Caco-2 (cell line): Measurements from ENCODE around the gene SLC66A3. TPM values are rescaled to one million over a fixed set of nuclear protein-coding genes. Genes with fewer than 3 reads are reported as not detected.

Experiments used
- BruUV-seq: library from RNA; stranded (reverse); fragments of 400-500 nt; replicated peaks from 2 replicates; lab custom pipeline; 2021; lab: Mats Ljungman, UMichigan
- CTCF ChIA-PET: fragments of 300-600 bp; sonication (Branson Sonifier 250); formaldehyde crosslinking; loops from one replicate; lab custom pipeline; 2022; ENCODE audit warnings: antibody characterized with exemption; lab: Charles Lee
- POLR2A ChIA-PET: fragments of 300-600 bp; sonication (Branson Sonifier 250); formaldehyde crosslinking; loops from one replicate; lab custom pipeline; 2022; ENCODE audit warnings: antibody characterized with exemption; lab: Charles Lee
- DNase-seq, 2 experiments: peaks; one replicate each; pipeline versions ENCODE4 v3.0.0 to v3.0.0-alpha.2; 2020 to 2022
- H3K27me3 ChIP-seq: replicated peaks from 2 replicates; pipeline ENCODE4 v1.6.0; 2011; ENCODE audit warnings: low read length; ENCODE audit not compliant: control insufficient read depth, insufficient read depth
- H3K36me3 ChIP-seq: 2 replicates; pipeline ENCODE4 v1.5.1; 2011; ENCODE audit warnings: low read length; ENCODE audit not compliant: control insufficient read depth, insufficient read depth
- H3K4me1 ChIP-seq: fragments of 250-450 bp; sonication (Bioruptor Pico); 2 replicates; pipeline ENCODE4 v1.5.1; 2020; ENCODE audit warnings: mild to moderate bottlenecking
- H3K4me3 ChIP-seq: 2 replicates; pipeline ENCODE4 v1.5.1; 2011; ENCODE audit warnings: low read depth, mild to moderate bottlenecking, control low read depth, low read length
- H3K9me3 ChIP-seq: fragments of 250-450 bp; sonication (Bioruptor Pico); 2 replicates; pipeline ENCODE4 v1.5.1; 2020; ENCODE audit warnings: mild to moderate bottlenecking, moderate library complexity
- H3K27ac Mint-ChIP-seq: one replicate; pipeline ENCODE4 v1.8.0; 2022; ENCODE audit warnings: mixed read lengths; ENCODE audit not compliant: unreplicated experiment
- H3K27me3 Mint-ChIP-seq: one replicate; pipeline ENCODE4 v1.8.0; 2022; ENCODE audit warnings: mixed read lengths; ENCODE audit not compliant: insufficient read depth, unreplicated experiment
- H3K36me3 Mint-ChIP-seq: one replicate; pipeline ENCODE4 v1.8.0; 2022; ENCODE audit warnings: mild to moderate bottlenecking, mixed read lengths; ENCODE audit not compliant: insufficient read depth, unreplicated experiment
- H3K4me1 Mint-ChIP-seq: one replicate; pipeline ENCODE4 v1.8.0; 2022; ENCODE audit warnings: low read depth, mixed read lengths; ENCODE audit not compliant: unreplicated experiment
- H3K4me3 Mint-ChIP-seq: one replicate; pipeline ENCODE4 v1.8.0; 2022; ENCODE audit warnings: mild to moderate bottlenecking, moderate library complexity, mixed read lengths; ENCODE audit not compliant: unreplicated experiment
- H3K9me3 Mint-ChIP-seq: one replicate; pipeline ENCODE4 v1.8.0; 2022; ENCODE audit warnings: mixed read lengths; ENCODE audit not compliant: unreplicated experiment
- intact Hi-C: fragments of 100-400 bp; cut with micrococcal nuclease; formaldehyde crosslinking; loops from one replicate; pipeline ENCODE4 v1.10.0; 2022; ENCODE audit not compliant: unreplicated experiment
- total RNA-seq: library from RNA; stranded (reverse); gene quantifications from 2 replicates; pipeline ENCODE4 v1.2.3, GENCODE V29; 2022
- TF ChIP-seq, protein P1 (sequence below), 2 experiments: fragments of 200-600 bp in 1 of 2; IDR thresholded peaks; 1 replicate in 1 of 2; 2 replicates in 1 of 2; pipeline versions ENCODE4 v1.5.1 to v1.8.0; 2011 to 2022; ENCODE audit warnings: antibody characterized with exemption in 1 of 2, control low read depth in 1 of 2, inconsistent platforms in 1 of 2, low read depth in 1 of 2, low read length in 1 of 2, mild to moderate bottlenecking in 1 of 2, moderate library complexity in 1 of 2; ENCODE audit not compliant: insufficient read depth in 1 of 2, severe bottlenecking in 1 of 2, unreplicated experiment in 1 of 2

SLC66A3 gene
- total RNA-seq, 1 experiment from 2014 or later, result 12.1 TPM

DNA sequence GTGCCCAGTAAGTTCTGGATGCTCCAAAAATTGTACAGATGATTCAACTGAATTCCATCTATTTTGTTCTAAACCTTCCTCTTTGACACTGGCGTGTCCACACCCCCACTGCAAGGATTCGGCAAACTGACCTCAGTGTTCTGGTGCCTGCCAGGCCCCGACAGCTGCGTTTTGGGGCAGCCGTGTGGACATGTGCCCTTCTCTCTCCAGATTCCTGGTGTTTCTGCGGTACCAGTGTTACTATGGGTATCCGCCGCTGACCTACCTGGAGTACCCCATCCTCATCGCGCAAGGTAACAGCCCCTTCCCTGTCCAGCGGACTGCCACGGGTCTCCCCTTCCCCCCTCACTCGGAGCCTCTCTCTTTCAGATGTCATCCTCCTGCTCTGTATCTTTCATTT is 5.0 kb downstream of the SLC66A3 start:
- H3K9me3 Mint-ChIP-seq, result no peaks in the 10 kb centered on the region
- H3K4me1 ChIP-seq, result peaks cover 6% of the 10 kb centered on the region; the same call in 1 of the 2 replicates
- H3K9me3 ChIP-seq, result no peaks in the 10 kb centered on the region
- no peaks in the 10 kb centered on the region for H3K27me3 ChIP-seq
- no peaks in the 10 kb centered on the region for H3K27me3 Mint-ChIP-seq
- intact Hi-C loops, result no loop called here
- no peaks in the 10 kb centered on the region for H3K36me3 Mint-ChIP-seq
- H3K4me3 ChIP-seq, result no peak overlapping the region
- ChIA-PET CTCF (no interaction called here), POLR2A (no interaction called here)
- TF ChIP-seq, protein P1, sequence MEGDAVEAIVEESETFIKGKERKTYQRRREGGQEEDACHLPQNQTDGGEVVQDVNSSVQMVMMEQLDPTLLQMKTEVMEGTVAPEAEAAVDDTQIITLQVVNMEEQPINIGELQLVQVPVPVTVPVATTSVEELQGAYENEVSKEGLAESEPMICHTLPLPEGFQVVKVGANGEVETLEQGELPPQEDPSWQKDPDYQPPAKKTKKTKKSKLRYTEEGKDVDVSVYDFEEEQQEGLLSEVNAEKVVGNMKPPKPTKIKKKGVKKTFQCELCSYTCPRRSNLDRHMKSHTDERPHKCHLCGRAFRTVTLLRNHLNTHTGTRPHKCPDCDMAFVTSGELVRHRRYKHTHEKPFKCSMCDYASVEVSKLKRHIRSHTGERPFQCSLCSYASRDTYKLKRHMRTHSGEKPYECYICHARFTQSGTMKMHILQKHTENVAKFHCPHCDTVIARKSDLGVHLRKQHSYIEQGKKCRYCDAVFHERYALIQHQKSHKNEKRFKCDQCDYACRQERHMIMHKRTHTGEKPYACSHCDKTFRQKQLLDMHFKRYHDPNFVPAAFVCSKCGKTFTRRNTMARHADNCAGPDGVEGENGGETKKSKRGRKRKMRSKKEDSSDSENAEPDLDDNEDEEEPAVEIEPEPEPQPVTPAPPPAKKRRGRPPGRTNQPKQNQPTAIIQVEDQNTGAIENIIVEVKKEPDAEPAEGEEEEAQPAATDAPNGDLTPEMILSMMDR (IDR thresholded peaks at IDR 0.05; ENCODE audit: insufficient read depth in 1 of 2, low read depth in 1 of 2, low read length in 1 of 2, severe bottlenecking in 1 of 2, unreplicated experiment in 1 of 2), result no peak
- H3K27ac Mint-ChIP-seq, result no peak overlapping the region
- H3K4me3 Mint-ChIP-seq, result no peak overlapping the region
- H3K36me3 ChIP-seq, result no peaks in the 10 kb centered on the region
- H3K4me1 Mint-ChIP-seq, result no peaks in the 10 kb centered on the region
- BruUV-seq, result no TSS peak
- no peak for DNase-seq

GRCh38 chr2:11160731-11161455 is 5.6 kb downstream of the SLC66A3 start:
- BruUV-seq, result no TSS peak
- no peak for DNase-seq
- no peaks in the 10 kb centered on the region for H3K27me3 ChIP-seq
- Mint-ChIP-seq H3K36me3 (no peaks in the 10 kb centered on the region), H3K27me3 (no peaks in the 10 kb centered on the region), H3K27ac (no peak overlapping the region), H3K4me1 (no peaks in the 10 kb centered on the region), H3K4me3 (no peak overlapping the region), H3K9me3 (no peaks in the 10 kb centered on the region)
- no peaks in the 10 kb centered on the region for H3K9me3 ChIP-seq
- intact Hi-C loops, result no loop called here
- H3K36me3 ChIP-seq, result no peaks in the 10 kb centered on the region
- POLR2A ChIA-PET, result no interaction called here
- TF ChIP-seq, protein P1 (IDR thresholded peaks at IDR 0.05; ENCODE audit: insufficient read depth in 1 of 2, low read depth in 1 of 2, low read length in 1 of 2, severe bottlenecking in 1 of 2, unreplicated experiment in 1 of 2), result no peak
- peaks cover 4% of the 10 kb centered on the region; the same call in 1 of the 2 replicates for H3K4me1 ChIP-seq
- CTCF ChIA-PET, result interaction anchor here (0.6 kb wide), 1 partner anchor 258 kb away, joined by 3 read pairs; no protein-coding TSS in a partner anchor
- H3K4me3 ChIP-seq, result no peak overlapping the region

- no peak overlapping the region for H3K27ac Mint-ChIP-seq
- no peak for DNase-seq
- no TSS peak for BruUV-seq
- H3K27me3 ChIP-seq, result no peaks in the 10 kb centered on the region
- intact Hi-C loops, result no loop called here
- no peaks in the 10 kb centered on the region for H3K36me3 ChIP-seq
- POLR2A ChIA-PET, result no interaction called here
- H3K4me1 ChIP-seq, result no peaks in the 10 kb centered on the region
- no peaks in the 10 kb centered on the region for H3K36me3 Mint-ChIP-seq
- no peak overlapping the region for H3K4me3 ChIP-seq
- TF ChIP-seq, protein P1 (IDR thresholded peaks at IDR 0.05; ENCODE audit: insufficient read depth in 1 of 2, low read depth in 1 of 2, low read length in 1 of 2, severe bottlenecking in 1 of 2, unreplicated experiment in 1 of 2), result no peak
- H3K4me1 Mint-ChIP-seq, result no peaks in the 10 kb centered on the region
- no peaks in the 10 kb centered on the region for H3K9me3 ChIP-seq
- CTCF ChIA-PET, result interaction anchor here (0.6 kb wide), 1 partner anchor 257 kb away, joined by 3 read pairs; no protein-coding TSS in a partner anchor
- no peak overlapping the region for H3K4me3 Mint-ChIP-seq
- no peaks in the 10 kb centered on the region for H3K9me3 Mint-ChIP-seq
- H3K27me3 Mint-ChIP-seq, result no peaks in the 10 kb centered on the region
Observed at GRCh38 chr2:11161747-11162146, 6.5 kb downstream of the SLC66A3 start.
